Anterior cingulate cortex (tissue), 58 donors: ENCODE data around the gene BICD1.
"Not testable (repeated sequence)": the region's sequence is repeated elsewhere in the genome, so short reads cannot be mapped to it uniquely, and the experiment has no call there.

Source experiments
- DNase-seq, 58 donors: peaks; one replicate each; lab custom pipeline; 2025; lab: John Stamatoyannopoulos, UW

BICD1 gene

GRCh38 chr12:32181498-32182175, 75.0 kb downstream of the BICD1 start:
- DNase-seq, result no peak

DNA sequence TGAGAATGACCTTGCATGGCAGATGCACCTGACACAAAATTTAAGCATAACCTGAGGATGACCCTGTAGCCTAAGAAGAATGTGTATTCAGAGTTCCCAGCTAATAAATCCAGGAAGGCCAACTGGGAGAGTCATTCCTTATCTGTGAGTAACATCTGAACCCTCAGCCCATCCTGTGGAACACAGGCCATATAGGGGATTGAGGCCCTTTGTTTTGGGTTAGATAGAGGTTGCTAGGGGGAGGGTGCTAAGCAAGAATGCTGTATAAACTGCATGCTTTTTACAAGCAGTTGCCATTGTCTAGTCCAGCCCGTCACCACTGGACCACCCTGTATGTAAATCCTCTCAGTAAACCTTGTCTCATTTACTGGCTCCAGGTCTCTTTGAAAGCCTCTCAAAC, 77.0 kb downstream of the BICD1 start:
- no peak for DNase-seq

DNA sequence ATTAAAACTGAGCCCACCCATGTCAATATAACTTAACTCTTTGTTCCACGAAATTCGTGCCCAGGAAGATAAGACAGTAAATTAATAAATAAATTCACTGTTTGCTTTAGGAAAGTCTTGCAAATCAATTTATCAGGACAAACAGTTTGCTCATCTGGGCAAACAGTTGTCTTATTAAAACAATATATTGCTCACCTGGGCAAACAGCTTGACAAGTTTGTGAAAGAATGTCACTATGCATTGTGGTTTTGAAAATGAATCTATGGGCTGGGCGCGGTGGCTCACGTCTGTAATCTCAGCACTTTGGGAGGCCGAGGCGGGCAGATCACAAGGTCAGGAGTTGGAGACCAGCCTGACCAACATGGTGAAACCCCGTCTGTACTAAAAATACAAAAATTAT, 80.5 kb downstream of the BICD1 start:
- not testable (repeated sequence) for DNase-seq

DNA sequence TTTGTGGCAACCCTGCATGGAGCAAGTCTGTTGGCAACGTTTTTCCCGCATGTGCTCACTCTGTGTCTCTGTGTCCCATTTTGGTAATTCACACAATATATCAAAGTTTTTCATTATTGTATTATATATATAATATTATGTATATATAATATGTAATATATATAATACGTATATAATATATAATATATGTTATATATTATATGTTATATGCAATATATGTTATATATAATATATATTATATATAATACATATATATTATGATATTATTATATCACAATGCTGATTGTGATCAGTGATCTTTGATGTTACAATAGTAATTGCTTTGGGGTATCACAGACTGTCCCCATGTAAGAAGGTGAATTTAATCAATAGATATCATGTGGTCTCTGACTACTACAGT, 84.8 kb downstream of the BICD1 start:
- no peak for DNase-seq

GRCh38 chr12:32196250-32197198, 89.9 kb downstream of the BICD1 start:
- DNase-seq, result no peak

DNA sequence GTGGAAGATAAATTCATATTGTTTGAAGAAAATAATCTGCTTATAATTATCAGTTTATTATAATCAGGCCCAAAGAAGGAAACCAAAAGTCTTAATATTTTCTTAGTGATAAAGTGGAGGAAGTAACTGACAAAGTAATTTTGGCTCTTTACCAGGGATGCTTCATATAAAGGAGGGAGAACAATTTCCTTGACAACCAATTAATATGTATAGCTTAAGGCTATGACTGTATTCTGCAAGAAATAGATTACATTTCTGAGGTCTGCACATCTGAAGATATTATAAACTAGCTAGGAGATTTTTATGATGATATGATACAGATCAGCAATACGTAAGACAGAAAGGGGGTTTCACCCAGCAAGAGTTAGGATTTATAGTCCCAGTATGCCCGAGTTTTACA, 90.8 kb downstream of the BICD1 start:
- DNase-seq, result no peak

DNA sequence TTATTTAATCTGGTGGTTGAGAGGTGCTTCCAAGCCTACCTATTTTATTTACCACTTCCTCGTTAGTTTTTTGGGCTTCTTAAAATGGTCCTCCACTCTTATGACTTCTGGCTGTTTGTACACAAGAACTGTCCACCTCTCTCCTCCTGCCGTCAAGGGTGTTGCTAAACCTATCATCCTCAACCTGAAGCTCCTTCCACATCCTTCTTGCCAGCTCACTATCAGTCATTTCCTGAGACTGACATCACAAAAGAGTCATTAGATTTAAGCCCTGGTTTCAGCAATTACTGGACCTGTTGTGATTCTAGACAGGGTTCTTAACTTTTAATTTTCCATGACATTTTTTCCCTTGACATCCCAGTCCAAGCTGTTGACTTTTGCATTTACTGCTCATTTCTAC, 91.9 kb downstream of the BICD1 start:
- DNase-seq, result no peak

GRCh38 chr12:32201096-32201495, 94.4 kb downstream of the BICD1 start:
- no peak for DNase-seq

- DNase-seq, result peak in 12 of 58 donors; percentile 2 to 40 (median 14)
Measured at GRCh38 chr12:32201976-32202375, 95.3 kb downstream of the BICD1 start.

- DNase-seq, result no peak
Measured at GRCh38 chr12:32205731-32206130, 99.1 kb downstream of the BICD1 start.

- DNase-seq, result no peak
Measured at GRCh38 chr12:32208355-32208754, 101.7 kb downstream of the BICD1 start.

DNA sequence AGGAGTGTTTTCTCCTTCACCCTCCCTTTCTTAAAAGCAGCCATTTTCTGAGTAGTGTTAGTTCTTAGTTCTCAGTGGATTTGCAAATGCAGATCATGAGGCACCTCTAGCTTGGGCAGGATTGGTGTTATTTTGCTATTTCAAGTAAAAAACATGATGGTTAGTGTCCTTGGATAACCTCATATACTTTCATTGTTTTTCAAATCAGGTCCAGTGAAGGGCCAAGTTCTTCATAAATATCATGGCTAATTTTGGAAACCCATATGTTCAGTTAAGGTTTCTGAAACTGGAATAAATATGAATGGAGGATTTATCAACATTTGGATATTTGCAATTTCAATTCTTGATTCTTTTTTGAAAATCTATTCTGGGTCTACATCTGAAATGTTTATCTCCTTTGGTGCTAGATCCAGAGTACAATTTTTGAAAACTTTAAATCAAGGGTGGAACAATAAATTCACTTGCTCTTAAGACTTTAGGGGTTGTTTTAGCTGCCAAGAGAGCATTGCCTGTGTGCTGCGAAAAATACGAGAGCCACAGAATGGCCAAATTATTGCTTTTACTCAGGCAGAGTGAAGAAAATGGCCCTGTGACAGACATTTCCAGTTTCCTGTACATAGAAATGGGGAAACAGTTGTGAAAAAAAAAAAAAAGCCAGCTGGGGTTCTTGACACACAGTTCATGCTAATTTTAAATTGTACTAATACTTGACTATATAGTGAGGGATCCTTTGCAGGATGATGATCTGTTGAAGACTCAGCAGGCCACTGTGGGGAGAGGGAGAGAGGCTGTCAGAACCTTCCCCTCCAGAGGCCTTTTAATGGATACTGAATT, 104.6 kb downstream of the BICD1 start:
- DNase-seq, result peak in 1 of 58 donors; percentile 3

GRCh38 chr12:32211900-32212156, 105.2 kb downstream of the BICD1 start:
- no peak for DNase-seq

GRCh38 chr12:32214723-32215122, 108.1 kb downstream of the BICD1 start:
- DNase-seq, result no peak

DNA sequence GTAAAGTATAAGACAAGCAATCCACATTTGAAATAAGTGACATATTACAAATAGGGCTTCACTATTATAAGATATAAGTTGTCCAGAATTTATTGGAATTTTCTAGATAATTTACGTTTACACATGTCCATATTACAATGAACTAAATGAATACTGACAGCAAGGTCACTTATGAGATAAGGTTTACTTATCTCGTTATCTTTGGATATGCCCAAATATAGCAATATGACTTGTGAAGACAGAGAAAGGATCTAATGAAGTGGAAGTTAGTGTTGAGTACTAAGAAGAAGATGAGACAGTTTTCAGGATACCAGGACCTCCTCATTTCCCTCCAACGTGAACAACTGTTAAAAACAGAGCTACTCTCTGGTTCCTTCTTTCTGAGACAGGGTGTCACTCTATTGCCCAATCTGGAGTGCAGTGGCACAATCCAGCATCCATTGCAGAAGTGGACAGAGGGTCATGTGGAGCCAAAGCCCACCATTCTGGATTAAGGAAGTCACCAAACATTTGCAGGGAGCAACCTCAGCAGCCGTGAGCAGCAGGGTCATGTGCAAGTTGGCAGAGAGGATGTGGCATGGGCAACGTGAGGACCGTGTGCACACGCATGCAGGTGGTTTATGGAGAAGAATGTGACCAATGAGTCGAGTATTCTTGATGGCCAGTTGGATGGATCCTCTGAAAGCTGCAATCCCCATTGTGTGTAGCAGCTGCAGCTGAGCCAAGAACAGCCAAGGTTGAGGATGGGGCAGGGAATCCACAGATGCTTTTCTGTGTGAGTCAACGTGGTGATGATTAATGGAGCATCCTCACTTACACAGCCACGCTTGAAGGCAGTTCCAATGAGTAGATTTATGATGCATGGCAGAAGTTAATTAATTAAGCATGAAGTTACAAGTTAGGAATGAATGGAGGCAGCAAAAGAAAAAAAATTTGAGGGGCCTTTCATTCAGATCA, 111.0 kb downstream of the BICD1 start:
- peak in 7 of 58 donors; percentile 3 to 28 (median 5) for DNase-seq

DNA sequence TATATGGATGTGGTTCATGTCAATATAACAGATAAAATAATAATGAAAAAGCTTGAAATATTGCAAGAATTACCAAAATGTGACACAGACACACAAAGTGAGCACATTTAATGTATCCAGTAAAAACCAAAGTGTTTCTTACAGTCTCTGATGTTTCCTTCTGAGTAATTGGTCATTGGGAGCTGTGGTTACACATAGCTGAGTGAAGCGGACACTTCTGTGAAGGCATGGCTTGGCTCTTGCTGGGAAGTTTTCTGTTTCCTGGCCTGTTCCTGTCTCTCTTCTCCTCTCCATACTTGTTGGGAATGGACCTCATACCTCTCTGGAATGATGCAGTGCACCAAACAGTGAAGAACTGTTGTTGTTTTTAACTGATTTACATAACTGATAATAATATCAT, 117.3 kb downstream of the BICD1 start:
- DNase-seq, result no peak

DNA sequence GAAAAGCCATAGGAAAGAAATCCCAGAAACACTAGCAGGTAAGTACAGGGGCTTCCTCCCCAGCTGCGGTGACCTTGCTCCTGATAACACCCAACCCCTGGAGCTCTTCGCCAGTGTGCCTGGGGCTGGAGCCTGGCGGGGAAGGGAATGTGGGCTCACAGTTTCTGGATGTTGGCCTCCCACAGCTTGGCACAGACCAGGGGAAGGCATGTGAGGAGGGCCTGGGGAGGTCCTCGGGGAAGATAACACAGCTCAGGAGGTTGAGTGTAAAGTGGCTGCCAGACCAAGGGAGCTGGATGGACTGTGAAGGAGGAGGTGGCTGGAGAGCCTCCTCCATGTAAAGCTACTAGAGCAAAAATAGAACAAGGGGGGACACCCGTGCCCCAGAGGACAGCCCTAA, 120.1 kb downstream of the BICD1 start:
- DNase-seq, result no peak

DNA sequence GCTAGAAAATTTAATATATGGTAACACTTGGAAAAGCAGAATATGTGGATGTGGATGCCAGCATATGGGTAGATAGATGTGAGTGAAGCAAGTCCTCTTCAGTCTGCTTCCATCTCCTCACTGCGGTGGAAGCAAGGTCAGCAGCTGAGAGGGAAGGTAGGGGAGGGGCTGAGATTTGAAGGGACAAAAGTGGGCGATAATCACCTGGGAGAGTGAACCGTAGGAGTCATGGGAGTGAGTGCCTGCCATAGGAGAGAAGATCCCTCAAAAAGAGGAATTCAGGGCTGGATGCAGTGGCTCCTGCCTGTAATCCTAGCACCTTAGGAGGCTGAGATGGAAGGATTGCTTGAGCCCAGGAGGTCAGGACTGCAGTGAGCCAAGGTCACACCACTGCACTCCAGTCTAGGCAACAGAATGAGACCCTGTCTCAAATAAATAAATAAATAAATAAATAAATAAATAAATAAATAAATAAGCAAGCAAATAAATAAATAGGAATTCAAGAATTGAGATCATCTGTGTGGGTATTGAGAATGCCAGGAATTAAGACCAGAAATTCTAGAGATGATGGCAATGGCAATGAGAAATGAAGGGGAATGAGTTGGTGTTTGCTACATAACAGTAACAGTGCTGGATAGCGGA, 123.4 kb downstream of the BICD1 start:
- DNase-seq, result no peak

- no peak for DNase-seq
Measured at GRCh38 chr12:32230613-32230993, 124.0 kb downstream of the BICD1 start.

DNA sequence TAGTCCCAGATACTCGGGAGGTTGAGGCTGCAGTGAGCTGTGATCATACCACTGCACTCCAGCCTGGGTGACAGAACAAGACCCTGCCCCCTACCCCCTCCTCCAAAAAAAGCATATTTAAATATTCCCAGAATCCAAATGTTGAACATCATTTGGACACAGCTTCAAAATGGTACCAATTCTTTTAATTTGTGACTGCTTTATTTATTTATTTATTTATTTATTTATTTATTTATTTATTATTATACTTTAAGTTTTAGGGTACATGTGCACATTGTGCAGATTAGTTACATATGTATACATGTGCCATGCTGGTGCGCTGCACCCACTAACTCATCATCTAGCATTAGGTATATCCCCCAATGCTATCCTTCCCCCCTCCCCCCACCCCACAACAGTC, 124.7 kb downstream of the BICD1 start:
- not testable (repeated sequence) for DNase-seq
